GM12801 (cell line): ENCODE data around the gene ATG10.

Experiments
- CTCF ChIP-seq: IDR thresholded peaks from one replicate; pipeline ENCODE4 v1.5.1; 2011; ENCODE audit warnings: control low read depth; ENCODE audit not compliant: insufficient read length; ENCODE audit errors: extremely low read depth

ATG10 gene

DNA sequence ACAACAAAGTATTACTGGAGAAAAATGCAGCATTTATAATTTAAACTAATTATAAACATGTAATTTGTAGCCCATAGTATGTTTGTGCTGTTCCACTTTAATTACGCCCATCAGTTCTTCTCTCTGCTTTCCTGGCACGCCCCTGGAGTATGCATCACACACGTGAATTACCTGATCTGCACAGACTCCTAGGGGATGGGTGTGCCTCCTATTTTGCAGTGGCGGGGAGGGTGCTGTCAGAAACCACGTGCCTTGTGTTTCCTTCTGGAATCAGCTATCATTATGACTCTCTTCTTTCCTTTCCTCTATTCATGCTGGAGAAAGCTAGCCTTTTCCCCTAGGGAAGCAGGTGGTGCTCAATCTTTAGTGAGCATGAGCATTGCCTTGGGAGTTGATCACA is 263.1 kb downstream of the ATG10 start:
- no peak for TF ChIP-seq CTCF

- TF ChIP-seq CTCF = no peak
Observed at GRCh38 chr5:82244151-82244550, 272.3 kb downstream of the ATG10 start.

DNA sequence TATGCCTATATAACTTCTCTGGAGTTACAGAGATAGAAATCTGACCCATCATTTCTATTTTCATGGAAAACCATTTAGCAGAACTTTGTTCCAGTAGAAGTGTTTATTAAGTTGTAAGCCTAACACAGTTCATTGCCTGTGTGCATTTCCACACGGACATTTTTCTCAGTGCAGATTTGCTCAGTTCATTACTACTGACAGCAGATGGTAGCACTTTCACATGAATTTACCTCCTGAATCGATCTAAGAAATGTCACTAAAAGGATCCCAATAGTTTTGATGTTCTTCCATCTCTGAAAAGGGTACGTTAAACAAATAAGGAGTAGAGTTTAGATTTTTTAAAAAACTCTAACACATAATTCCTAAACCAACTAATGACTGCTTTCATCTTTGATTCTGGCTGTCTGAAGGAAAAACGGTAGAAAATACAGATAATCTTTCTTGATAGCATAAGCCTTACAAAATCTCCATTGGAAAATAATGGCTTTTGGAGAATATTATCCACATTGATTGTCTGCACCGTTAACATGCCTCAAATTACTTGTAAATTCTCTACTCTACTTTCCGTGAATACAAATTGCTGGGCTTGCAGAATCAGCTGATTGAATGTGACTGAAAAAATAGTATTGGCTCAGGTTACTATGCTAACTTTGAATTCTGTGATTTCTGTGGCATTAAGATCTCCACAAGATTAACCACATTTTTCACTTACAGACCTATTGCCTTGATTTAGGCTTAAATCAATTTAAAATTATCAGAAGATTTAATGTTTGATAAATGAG is 273.2 kb downstream of the ATG10 start:
- no peak for TF ChIP-seq CTCF

- no peak for TF ChIP-seq CTCF
Observed at GRCh38 chr5:82246960-82247574, 275.2 kb downstream of the ATG10 start.

GRCh38 chr5:82252744-82253143 is 280.9 kb downstream of the ATG10 start:
- TF ChIP-seq CTCF = no peak

- no peak for TF ChIP-seq CTCF
Observed at GRCh38 chr5:82255844-82256243, 284.0 kb downstream of the ATG10 start.

DNA sequence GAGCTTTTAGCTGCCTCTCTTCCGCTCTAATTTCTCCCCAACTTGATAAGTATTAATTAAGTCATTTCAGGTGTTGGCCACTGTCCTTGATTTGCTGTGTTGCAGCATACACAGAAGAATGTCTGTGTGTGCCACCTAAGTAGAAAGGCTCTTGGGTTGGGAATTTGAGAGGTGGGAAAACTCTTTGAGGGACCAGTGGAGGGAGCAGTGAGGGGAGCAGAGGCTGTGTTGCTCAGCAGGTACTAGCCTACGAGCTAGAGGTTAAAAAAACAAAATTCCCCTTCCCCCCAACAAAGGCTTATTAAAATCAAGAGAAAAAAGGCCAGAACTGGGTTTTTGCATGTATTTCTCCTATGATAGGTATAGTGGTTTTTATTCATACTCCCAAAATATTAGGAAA is 285.4 kb downstream of the ATG10 start:
- no peak for TF ChIP-seq CTCF
